ENCODE results near the gene TCP11. TPM values are rescaled to one million over a fixed set of nuclear protein-coding genes. Genes with fewer than 3 reads are reported as not detected.
"Not testable (repeated sequence)": the region's sequence is repeated elsewhere in the genome, so short reads cannot be mapped to it uniquely, and the experiment has no call there.

TCP11 gene
- total RNA-seq, 4 donors from 2014 or later = 1.8 TPM; not detected in 3

- H3K27ac ChIP-seq = no peak overlapping the region
- H3K27me3 ChIP-seq = no peaks in the 10 kb centered on the region
- no peaks in the 10 kb centered on the region for H3K36me3 ChIP-seq
- no peaks in the 10 kb centered on the region for H3K4me1 ChIP-seq
- no peaks in the 10 kb centered on the region for H3K9me3 ChIP-seq
- H3K4me3 ChIP-seq = no peak overlapping the region
- TF ChIP-seq, protein P1, sequence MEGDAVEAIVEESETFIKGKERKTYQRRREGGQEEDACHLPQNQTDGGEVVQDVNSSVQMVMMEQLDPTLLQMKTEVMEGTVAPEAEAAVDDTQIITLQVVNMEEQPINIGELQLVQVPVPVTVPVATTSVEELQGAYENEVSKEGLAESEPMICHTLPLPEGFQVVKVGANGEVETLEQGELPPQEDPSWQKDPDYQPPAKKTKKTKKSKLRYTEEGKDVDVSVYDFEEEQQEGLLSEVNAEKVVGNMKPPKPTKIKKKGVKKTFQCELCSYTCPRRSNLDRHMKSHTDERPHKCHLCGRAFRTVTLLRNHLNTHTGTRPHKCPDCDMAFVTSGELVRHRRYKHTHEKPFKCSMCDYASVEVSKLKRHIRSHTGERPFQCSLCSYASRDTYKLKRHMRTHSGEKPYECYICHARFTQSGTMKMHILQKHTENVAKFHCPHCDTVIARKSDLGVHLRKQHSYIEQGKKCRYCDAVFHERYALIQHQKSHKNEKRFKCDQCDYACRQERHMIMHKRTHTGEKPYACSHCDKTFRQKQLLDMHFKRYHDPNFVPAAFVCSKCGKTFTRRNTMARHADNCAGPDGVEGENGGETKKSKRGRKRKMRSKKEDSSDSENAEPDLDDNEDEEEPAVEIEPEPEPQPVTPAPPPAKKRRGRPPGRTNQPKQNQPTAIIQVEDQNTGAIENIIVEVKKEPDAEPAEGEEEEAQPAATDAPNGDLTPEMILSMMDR (IDR thresholded peaks at IDR 0.05) = peak; percentile 78 to 91 (median 84)
- no peak for TF ChIP-seq POLR2A (IDR thresholded peaks at IDR 0.05)
- peak; percentile 40 to 57 for DNase-seq
- intact Hi-C loops (cut with DNase I; ENCODE audit: low total_unique reads) = loop anchor here (10.0 kb wide), 1 partner anchor 155 kb away; no protein-coding TSS in a partner anchor
Observed at GRCh38 chr6:35139924-35140638, 1.1 kb downstream of the TCP11 start.

DNA sequence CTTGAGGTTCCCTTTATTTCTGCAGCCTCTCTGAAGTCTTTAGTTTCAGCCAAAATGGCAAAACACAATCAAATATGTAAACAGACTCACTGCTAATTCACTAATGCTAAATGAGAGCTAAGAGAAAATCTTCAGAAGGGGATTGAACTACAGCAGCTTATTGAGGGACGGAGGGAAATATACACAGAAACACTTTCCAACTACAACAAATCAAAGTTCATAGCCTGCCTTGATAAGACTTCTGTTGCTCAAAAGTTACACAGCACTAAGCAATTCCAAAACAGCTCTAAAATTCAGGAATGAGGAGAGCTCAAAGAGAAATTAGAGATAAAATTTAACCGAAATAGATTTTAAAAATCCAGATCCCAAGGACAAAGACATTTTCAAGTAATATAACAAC lies 1.7 kb downstream of the TCP11 start:
- Histone ChIP-seq H3K4me1 (no peaks in the 10 kb centered on the region), H3K27me3 (no peaks in the 10 kb centered on the region), H3K9me3 (no peaks in the 10 kb centered on the region), H3K27ac (no peak overlapping the region), H3K4me3 (no peak overlapping the region), H3K36me3 (no peaks in the 10 kb centered on the region)
- no peak for DNase-seq
- intact Hi-C loops (cut with DNase I; ENCODE audit: low total_unique reads) = no loop called here
- no peak for TF ChIP-seq POLR2A (IDR thresholded peaks at IDR 0.05)
- TF ChIP-seq, protein P1 (IDR thresholded peaks at IDR 0.05) = no peak

DNA sequence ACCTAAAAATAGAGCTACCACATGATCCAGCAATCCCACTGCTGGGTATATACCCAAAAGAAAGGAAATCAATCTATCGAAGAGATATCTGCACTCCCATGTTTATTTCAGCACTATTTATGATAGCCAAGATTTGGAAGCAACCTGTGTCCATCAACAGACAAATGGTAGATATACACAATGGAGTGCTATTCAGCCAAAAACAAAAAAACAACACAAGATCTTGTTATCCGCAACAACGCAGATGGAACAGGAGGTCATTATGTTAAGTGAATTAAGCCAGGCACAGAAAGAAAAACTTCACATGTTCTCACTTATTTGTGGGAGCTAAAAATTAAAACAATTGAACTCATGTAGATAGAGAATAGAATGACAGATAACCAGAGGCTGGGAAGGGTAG lies 2.9 kb downstream of the TCP11 start:
- H3K36me3 ChIP-seq; H3K4me1 ChIP-seq; H3K9me3 ChIP-seq; H3K27ac ChIP-seq; H3K27me3 ChIP-seq; H3K4me3 ChIP-seq; DNase-seq; intact Hi-C loops (cut with DNase I; ENCODE audit: low total_unique reads): not testable (repeated sequence)

DNA sequence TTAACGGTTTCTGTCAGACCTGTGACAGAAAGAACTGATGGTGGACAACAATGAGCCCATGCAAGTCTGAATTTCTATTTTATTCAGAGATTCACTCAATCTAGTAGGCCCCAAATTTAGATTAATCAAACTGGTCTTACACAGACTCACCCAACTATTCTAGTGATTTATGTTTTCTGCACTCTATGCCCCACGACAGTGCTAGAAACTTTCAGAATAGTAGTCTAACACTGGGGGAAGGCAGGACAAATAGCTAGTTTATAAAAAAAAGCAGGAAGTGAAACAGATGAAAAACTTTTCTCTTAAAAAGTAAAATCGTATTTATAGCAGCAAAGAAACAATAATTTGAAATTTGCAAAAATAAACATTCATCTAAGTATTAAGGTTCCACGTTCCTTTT lies 5.0 kb downstream of the TCP11 start:
- intact Hi-C loops (cut with DNase I; ENCODE audit: low total_unique reads) = no loop called here

GRCh38 chr6:35128496-35128895 lies 12.6 kb downstream of the TCP11 start:
- Histone ChIP-seq H3K9me3 (no peaks in the 10 kb centered on the region), H3K4me1 (no peaks in the 10 kb centered on the region), H3K4me3 (no peak overlapping the region), H3K36me3 (no peaks in the 10 kb centered on the region), H3K27me3 (no peaks in the 10 kb centered on the region), H3K27ac (no peak overlapping the region)
- no peak for TF ChIP-seq POLR2A (IDR thresholded peaks at IDR 0.05)
- TF ChIP-seq, protein P1 (IDR thresholded peaks at IDR 0.05) = no peak
- no peak for DNase-seq
- intact Hi-C loops (cut with DNase I; ENCODE audit: low total_unique reads) = no loop called here

More for the DNA sequence above, 5.0 kb downstream of the TCP11 start:
- TF ChIP-seq, protein P1 (IDR thresholded peaks at IDR 0.05) = no peak
- TF ChIP-seq POLR2A (IDR thresholded peaks at IDR 0.05) = no peak
- Histone ChIP-seq H3K9me3 (no peaks in the 10 kb centered on the region), H3K4me3 (no peak overlapping the region), H3K36me3 (no peaks in the 10 kb centered on the region), H3K27me3 (no peaks in the 10 kb centered on the region), H3K27ac (no peak overlapping the region), H3K4me1 (no peaks in the 10 kb centered on the region)
- no peak for DNase-seq
